ENCODE data around the gene WDR6.

WDR6 gene

DNA sequence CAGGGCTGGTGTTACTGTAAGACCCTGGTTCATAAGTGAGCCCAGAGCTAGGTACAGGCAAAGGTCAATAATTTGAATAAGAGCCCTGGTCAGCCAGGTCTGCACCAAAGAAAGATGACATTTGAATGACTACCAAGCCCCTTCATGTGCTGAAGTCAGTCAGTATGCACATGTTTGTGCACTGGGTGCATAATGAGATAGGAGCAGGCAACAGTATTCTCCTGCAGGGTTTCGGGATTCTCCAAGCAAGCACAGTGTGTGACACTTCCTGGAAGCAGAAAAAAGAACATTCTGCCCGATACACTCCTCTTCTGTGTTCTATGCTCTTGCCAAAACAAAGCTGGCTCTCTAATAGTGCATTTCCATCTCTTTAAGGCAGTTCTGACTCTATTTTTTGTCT is 27.5 kb downstream of the WDR6 start:
- no peak for DNase-seq

GRCh38 chr3:49035281-49035680 is 28.1 kb downstream of the WDR6 start:
- no peak for DNase-seq

DNA sequence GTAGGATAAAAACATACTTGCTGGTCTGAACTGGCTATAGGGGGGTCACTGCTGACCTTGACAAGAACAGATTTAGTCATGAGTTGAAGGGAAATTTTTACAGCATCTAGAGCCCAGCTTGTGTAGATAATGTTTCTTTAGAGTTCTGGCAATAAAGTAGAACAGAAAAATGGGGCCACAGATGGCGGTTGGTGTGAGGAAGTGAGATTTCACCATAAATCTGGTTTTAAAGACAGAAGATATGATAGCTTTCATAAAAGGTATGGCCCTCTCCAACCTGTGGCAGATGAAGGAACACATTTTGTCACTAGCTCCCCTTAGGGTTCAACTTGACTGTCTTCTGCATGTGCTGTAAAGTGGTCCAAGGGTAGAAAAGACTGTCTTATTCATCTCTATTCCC is 46.4 kb downstream of the WDR6 start:
- DNase-seq: no peak

DNA sequence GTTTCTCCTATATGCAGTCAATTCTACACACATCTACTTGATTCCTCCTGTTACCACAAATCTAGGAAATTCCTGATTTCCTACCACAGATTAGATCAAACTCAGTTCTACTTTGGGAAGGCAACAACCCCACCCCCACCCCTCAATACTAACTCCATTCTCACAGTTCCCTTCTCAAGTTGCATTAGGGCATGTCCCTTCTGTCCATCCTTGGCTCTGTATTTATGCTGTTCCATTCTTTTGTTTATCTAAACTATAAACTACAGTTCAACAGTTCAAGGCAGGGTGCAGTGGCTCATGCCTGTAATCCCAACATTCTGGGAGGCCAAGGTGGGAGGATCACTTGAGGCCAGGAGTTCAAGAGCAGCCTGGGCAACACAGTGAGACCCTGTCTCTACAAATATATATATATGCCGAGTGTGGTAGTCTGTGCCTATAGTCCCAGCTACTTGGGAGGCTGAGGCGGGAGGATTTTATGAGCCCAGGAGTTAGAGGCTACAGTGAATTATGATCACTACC is 47.2 kb downstream of the WDR6 start:
- no peak for DNase-seq

GRCh38 chr3:49057268-49057667 is 50.1 kb downstream of the WDR6 start:
- DNase-seq: no peak

GRCh38 chr3:49058011-49058410 is 50.8 kb downstream of the WDR6 start:
- no peak for DNase-seq

All from SW 1271 (cell line).